H1 (cell line): ENCODE results near the gene NRIP3. TPM values are rescaled to one million over a fixed set of nuclear protein-coding genes. Genes with fewer than 3 reads are reported as not detected.

ENCODE experiments used
- EP300 ChIP-seq, 2 experiments: IDR thresholded peaks; 1 replicate in 1 of 2; 2 replicates in 1 of 2; pipeline ENCODE4 v1.6.1; 2011 to 2012; ENCODE audit warnings: low read depth in 2 of 2, low read length in 2 of 2, mild to moderate bottlenecking in 2 of 2, borderline replicate concordance in 1 of 2, inconsistent platforms in 1 of 2, moderate library complexity in 1 of 2
- HDAC2 ChIP-seq, 2 experiments: fragments of 300-600 bp in 1 of 2; sonication (generic) in 1 of 2; IDR thresholded peaks; 2 replicates each; pipeline ENCODE4 v1.6.1; 2011 to 2012; ENCODE audit warnings: low read depth in 2 of 2, low read length in 2 of 2, mild to moderate bottlenecking in 2 of 2, moderate library complexity in 2 of 2, borderline replicate concordance in 1 of 2, inconsistent platforms in 1 of 2
- JUN ChIP-seq: IDR thresholded peaks from 2 replicates; pipeline ENCODE4 v1.6.1; 2011; ENCODE audit warnings: low read depth, mild to moderate bottlenecking, improper control_type of control experiment, low read length
- KDM4A ChIP-seq: IDR thresholded peaks from one replicate; pipeline ENCODE4 v1.7.1; 2012; ENCODE audit warnings: low read depth, mild to moderate bottlenecking, moderate library complexity, low read length, inconsistent platforms; ENCODE audit not compliant: severe bottlenecking
- RNF2 ChIP-seq: fragments of 200-900, 300-1000 bp; sonication (generic); IDR thresholded peaks from 2 replicates; pipeline ENCODE4 v1.7.1; 2016; ENCODE audit warnings: borderline replicate concordance, low read depth, mild to moderate bottlenecking, antibody characterized with exemption, low read length; ENCODE audit not compliant: poor library complexity, severe bottlenecking; ENCODE audit errors: missing control alignments
- SIRT6 ChIP-seq: IDR thresholded peaks from one replicate; pipeline ENCODE4 v1.7.1; 2012; ENCODE audit warnings: low read length, inconsistent platforms
- TAF7 ChIP-seq: optimal IDR thresholded peaks from 2 replicates; pipeline ENCODE3; 2011; ENCODE audit warnings: low read depth, mild to moderate bottlenecking, inconsistent platforms, low read length, moderate library complexity, borderline replicate concordance
- polyA plus RNA-seq, 7 experiments: library from polyadenylated mRNA; depleted of rRNA in 3 of 7; stranded (reverse) in 5 of 7; unstranded in 2 of 7; fragments of >200 nt in 5 of 7; fragments of 200-250 nt in 2 of 7; gene quantifications; 1 replicate in 5 of 7; 2 replicates in 1 of 7; 4 replicates in 1 of 7; pipeline versions ENCODE4 v1.2.1 to v1.2.3, GENCODE V29; 2011 to 2013; ENCODE audit warnings: missing spikeins in 2 of 7, mixed read lengths in 2 of 7
- total RNA-seq: library from RNA; stranded (reverse); fragmentation: NEBNext Ultra II Directional; extraction: Animal tissue kit (Norgen Biotek cat#: 25700); gene quantifications from 2 replicates; pipeline ENCODE4 v1.2.1, GENCODE V29; 2021
- TF ChIP-seq, protein P1 (sequence below): fragments of 300-600 bp; sonication (generic); IDR thresholded peaks from 2 replicates; pipeline ENCODE4 v1.7.1; 2012; ENCODE audit warnings: low read length, moderate library complexity, mild to moderate bottlenecking, inconsistent platforms; ENCODE audit not compliant: insufficient replicate concordance

Gene NRIP3
- total and polyA plus RNA-seq, 2 of the 8 experiments (the other 6 are each of a cell fraction or from before 2014, with no cell fraction given): 3.9 to 7.1 TPM

- TF ChIP-seq, protein P1, sequence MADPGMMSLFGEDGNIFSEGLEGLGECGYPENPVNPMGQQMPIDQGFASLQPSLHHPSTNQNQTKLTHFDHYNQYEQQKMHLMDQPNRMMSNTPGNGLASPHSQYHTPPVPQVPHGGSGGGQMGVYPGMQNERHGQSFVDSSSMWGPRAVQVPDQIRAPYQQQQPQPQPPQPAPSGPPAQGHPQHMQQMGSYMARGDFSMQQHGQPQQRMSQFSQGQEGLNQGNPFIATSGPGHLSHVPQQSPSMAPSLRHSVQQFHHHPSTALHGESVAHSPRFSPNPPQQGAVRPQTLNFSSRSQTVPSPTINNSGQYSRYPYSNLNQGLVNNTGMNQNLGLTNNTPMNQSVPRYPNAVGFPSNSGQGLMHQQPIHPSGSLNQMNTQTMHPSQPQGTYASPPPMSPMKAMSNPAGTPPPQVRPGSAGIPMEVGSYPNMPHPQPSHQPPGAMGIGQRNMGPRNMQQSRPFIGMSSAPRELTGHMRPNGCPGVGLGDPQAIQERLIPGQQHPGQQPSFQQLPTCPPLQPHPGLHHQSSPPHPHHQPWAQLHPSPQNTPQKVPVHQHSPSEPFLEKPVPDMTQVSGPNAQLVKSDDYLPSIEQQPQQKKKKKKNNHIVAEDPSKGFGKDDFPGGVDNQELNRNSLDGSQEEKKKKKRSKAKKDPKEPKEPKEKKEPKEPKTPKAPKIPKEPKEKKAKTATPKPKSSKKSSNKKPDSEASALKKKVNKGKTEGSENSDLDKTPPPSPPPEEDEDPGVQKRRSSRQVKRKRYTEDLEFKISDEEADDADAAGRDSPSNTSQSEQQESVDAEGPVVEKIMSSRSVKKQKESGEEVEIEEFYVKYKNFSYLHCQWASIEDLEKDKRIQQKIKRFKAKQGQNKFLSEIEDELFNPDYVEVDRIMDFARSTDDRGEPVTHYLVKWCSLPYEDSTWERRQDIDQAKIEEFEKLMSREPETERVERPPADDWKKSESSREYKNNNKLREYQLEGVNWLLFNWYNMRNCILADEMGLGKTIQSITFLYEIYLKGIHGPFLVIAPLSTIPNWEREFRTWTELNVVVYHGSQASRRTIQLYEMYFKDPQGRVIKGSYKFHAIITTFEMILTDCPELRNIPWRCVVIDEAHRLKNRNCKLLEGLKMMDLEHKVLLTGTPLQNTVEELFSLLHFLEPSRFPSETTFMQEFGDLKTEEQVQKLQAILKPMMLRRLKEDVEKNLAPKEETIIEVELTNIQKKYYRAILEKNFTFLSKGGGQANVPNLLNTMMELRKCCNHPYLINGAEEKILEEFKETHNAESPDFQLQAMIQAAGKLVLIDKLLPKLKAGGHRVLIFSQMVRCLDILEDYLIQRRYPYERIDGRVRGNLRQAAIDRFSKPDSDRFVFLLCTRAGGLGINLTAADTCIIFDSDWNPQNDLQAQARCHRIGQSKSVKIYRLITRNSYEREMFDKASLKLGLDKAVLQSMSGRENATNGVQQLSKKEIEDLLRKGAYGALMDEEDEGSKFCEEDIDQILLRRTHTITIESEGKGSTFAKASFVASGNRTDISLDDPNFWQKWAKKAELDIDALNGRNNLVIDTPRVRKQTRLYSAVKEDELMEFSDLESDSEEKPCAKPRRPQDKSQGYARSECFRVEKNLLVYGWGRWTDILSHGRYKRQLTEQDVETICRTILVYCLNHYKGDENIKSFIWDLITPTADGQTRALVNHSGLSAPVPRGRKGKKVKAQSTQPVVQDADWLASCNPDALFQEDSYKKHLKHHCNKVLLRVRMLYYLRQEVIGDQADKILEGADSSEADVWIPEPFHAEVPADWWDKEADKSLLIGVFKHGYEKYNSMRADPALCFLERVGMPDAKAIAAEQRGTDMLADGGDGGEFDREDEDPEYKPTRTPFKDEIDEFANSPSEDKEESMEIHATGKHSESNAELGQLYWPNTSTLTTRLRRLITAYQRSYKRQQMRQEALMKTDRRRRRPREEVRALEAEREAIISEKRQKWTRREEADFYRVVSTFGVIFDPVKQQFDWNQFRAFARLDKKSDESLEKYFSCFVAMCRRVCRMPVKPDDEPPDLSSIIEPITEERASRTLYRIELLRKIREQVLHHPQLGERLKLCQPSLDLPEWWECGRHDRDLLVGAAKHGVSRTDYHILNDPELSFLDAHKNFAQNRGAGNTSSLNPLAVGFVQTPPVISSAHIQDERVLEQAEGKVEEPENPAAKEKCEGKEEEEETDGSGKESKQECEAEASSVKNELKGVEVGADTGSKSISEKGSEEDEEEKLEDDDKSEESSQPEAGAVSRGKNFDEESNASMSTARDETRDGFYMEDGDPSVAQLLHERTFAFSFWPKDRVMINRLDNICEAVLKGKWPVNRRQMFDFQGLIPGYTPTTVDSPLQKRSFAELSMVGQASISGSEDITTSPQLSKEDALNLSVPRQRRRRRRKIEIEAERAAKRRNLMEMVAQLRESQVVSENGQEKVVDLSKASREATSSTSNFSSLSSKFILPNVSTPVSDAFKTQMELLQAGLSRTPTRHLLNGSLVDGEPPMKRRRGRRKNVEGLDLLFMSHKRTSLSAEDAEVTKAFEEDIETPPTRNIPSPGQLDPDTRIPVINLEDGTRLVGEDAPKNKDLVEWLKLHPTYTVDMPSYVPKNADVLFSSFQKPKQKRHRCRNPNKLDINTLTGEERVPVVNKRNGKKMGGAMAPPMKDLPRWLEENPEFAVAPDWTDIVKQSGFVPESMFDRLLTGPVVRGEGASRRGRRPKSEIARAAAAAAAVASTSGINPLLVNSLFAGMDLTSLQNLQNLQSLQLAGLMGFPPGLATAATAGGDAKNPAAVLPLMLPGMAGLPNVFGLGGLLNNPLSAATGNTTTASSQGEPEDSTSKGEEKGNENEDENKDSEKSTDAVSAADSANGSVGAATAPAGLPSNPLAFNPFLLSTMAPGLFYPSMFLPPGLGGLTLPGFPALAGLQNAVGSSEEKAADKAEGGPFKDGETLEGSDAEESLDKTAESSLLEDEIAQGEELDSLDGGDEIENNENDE: no peak
- TF ChIP-seq KDM4A (no peak), TAF7 (no peak), EP300 (IDR thresholded peaks at IDR 0.05; ENCODE audit: borderline replicate concordance in 1 of 2, low read depth in 2 of 2, low read length in 2 of 2) (no peak), SIRT6 (no peak), HDAC2 (IDR thresholded peaks at IDR 0.05; ENCODE audit: borderline replicate concordance in 1 of 2, low read depth in 2 of 2, low read length in 2 of 2) (no peak), JUN (no peak), RNF2 (no peak)
- TF ChIP-seq, all 59 proteins: peak for 0
Observed at GRCh38 chr11:9040410-9040809, 36.6 kb upstream of the NRIP3 start (continued).
